PC-3 (cell line): Measurements from ENCODE around the gene SERHL2.

Source experiments
- CTCF ChIP-seq: fragments of 300-600 bp; sonication (generic); conservative IDR thresholded peaks from 2 replicates; pipeline ENCODE4 v1.5.1; 2017; ENCODE audit warnings: antibody characterized with exemption, low read depth, mild to moderate bottlenecking, low read length
- EZH2 ChIP-seq: fragments of 300-600 bp; sonication (generic); IDR thresholded peaks from one replicate; pipeline ENCODE4 v1.6.1; 2017; ENCODE audit warnings: antibody characterized with exemption, mild to moderate bottlenecking, low read length; ENCODE audit not compliant: unreplicated experiment

DNA sequence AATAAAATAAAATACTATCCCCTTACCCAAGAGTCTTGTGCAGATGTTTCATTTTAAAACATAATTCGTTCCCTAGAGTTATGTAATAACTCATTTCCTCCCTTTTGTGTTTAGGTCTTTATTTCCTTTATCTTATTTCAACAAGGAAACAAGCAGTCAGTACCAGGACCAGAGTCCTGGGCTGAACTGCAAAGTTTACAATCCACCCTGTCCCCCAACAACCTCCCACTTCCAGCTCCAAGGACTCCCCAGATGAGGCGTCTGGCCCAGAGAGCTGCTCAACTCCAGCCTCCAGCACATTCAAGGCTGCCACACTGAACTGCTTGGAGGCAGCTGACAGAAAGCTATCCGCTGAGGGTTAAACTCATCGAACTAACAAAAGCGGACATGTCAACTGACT, 56.4 kb downstream of the SERHL2 start:
- TF ChIP-seq CTCF (no peak), EZH2 (no peak)
